GM13977 (cell line): ENCODE measurements around the gene ROBO2.

Source experiments
- DNase-seq: peaks from one replicate; pipeline ENCODE4 v3.0.0; 2012; ENCODE audit warnings: low spot score
- in situ Hi-C: fragments of 300-500 bp; cut with MboI; formaldehyde crosslinking; loops from one replicate; pipeline ENCODE4 v1.12.0; 2022; ENCODE audit warnings: low sequenced_read_pairs, low pct_unique_long_range_greater_than_20kb, mixed read lengths, inconsistent platforms; ENCODE audit not compliant: unreplicated experiment
- TF ChIP-seq, protein P1 (sequence below): IDR thresholded peaks from 2 replicates; pipeline ENCODE4 v1.5.1; 2012; ENCODE audit warnings: mild to moderate bottlenecking, control low read depth; ENCODE audit not compliant: insufficient read depth; ENCODE audit errors: extremely low read depth, missing control alignments

Gene ROBO2

GRCh38 chr3:77014226-77014625 lies 25.7 kb upstream of the ROBO2 start:
- no peak for DNase-seq
- in situ Hi-C loops: no loop called here
- TF ChIP-seq, protein P1, sequence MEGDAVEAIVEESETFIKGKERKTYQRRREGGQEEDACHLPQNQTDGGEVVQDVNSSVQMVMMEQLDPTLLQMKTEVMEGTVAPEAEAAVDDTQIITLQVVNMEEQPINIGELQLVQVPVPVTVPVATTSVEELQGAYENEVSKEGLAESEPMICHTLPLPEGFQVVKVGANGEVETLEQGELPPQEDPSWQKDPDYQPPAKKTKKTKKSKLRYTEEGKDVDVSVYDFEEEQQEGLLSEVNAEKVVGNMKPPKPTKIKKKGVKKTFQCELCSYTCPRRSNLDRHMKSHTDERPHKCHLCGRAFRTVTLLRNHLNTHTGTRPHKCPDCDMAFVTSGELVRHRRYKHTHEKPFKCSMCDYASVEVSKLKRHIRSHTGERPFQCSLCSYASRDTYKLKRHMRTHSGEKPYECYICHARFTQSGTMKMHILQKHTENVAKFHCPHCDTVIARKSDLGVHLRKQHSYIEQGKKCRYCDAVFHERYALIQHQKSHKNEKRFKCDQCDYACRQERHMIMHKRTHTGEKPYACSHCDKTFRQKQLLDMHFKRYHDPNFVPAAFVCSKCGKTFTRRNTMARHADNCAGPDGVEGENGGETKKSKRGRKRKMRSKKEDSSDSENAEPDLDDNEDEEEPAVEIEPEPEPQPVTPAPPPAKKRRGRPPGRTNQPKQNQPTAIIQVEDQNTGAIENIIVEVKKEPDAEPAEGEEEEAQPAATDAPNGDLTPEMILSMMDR: no peak

DNA sequence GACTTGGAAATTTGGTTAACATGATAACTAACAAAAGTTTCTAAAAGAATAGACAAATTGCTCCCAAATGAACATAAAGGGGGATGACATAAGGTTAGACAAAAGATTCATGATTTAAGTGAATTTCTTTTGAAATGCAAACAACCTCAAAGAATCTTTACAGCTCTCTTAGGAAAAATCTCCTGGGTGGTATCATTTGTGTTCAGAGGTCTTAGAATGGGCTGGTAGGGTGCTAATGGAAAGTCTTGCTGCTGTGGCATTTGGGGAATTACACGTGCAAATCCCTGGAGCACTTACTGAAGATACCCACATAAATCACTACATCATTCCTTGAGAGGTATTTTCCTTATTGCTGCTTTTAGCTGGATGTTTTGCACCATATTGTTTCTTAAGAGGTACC lies 14.4 kb upstream of the ROBO2 start:
- TF ChIP-seq, protein P1: no peak
- in situ Hi-C loops: no loop called here
- DNase-seq: no peak

DNA sequence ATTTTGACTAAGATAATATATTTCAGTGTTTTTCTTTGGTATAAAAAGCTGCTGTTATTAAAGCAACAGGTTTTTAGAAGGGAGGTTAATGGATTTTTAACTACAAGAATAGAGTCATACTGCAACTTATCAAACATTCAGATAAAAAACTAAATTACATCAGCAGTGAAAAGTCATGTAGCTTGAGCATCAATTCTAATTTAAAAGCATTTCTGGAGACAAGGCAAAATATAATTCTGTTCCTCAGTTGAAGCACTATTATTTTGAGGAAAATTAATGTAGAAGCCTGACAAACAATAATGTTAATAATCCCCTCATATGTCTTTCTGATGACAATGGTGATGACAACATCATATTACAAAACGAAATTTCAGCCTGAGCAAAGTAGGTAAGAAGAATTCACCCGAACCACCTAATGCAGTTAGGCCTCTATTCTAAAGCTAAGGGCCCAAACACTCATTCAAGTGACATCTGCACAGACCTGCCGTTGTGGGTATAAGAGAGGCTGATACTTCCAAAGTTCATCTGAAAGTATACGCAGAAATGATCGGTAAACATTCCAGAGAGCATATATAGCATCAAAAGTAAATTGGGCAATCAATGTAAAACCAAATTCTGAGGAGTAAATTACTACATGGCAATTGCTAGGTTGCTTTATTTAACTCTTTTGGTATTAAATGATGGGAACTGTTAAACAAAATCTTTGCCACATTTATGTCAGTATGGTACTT lies 12.8 kb upstream of the ROBO2 start:
- in situ Hi-C loops: no loop called here
- DNase-seq: no peak
- TF ChIP-seq, protein P1: no peak

DNA sequence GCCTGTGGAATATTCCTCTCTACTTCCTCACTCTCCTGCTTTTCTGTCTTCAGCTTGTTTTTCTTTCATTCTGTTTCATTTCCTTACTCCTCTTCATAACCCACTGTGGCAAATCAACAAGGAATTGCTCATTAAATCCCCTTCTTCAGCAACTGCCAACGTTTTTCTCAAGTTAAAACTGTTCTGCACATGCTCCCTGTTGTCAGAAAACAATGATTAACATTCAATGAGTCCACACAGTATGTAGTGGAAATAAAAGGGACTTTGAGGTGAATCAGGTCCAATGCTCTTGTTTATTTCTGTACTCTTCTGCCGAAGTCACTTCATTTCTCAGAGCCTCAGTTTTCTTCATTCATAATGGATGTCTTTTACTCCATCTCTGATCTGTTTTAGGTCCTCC lies 11.9 kb upstream of the ROBO2 start:
- DNase-seq: no peak
- in situ Hi-C loops: no loop called here
- TF ChIP-seq, protein P1: no peak

- peak; percentile 61 for DNase-seq
- in situ Hi-C loops: no loop called here
- TF ChIP-seq, protein P1: peak; percentile 52
These were observed 1.4 kb upstream of the ROBO2 start for GRCh38 chr3:77038468-77038929.

GRCh38 chr3:77038930-77039605 lies 831 bp upstream of the ROBO2 start:
- TF ChIP-seq, protein P1: no peak
- DNase-seq: no peak
- in situ Hi-C loops: no loop called here
